RPMI8226 (cell line): ENCODE results near the gene ZNF735.
A peak's percentile ranks its signal among the peaks of the same experiment; 100 is the strongest.
"Not testable (repeated sequence)": the region's sequence is repeated elsewhere in the genome, so short reads cannot be mapped to it uniquely, and the experiment has no call there.

ENCODE experiments used
- DNase-seq: peaks from one replicate; pipeline ENCODE4 v3.0.0-alpha.2; 2015

The ZNF735 gene

DNA sequence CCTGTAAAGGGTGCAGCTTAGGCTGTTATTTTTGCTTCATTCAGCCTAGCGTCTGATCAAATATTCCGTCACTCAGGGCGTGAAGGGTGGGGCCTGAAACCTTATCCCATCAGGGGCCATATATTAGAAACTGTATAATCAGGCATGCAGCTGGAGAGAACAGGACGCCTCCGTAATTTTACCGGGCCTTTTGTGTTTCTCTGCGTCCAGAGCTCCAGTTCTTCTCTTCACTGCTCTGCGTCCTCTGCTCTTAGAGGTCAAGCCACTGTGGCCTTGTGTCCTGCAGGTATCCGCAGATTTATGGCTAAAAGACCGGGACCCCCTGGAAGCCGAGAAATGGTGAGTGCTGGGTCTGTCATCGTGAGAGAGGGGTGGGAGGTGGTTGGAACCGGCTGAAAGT, at the start of gene ZNF735:
Gene ZNF735, plus strand, starts transcription at position 301 of the 400 bp plus-strand sequence. Its CDS starts 0 bp downstream, at position 301.
- no peak for DNase-seq

DNA sequence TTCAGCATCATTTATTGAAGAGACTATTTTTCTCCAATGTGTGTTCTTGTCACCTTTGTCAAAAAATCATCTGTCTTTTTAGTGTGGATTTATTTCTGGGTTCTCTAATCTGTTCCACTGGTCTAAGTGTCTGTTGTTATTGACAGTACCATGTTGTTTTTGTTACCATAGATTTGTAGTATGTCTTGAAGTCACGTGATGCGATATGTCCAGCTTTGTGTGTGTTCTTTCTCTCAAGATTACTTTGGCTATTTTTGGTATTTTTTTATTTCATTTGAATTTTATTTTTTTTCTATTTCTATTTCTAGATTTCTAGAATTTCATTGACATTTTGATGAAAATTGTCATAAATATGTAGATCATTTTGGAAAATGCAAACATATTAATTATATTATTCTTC, 36.0 kb upstream of the ZNF735 start:
- not testable (repeated sequence) for DNase-seq

DNA sequence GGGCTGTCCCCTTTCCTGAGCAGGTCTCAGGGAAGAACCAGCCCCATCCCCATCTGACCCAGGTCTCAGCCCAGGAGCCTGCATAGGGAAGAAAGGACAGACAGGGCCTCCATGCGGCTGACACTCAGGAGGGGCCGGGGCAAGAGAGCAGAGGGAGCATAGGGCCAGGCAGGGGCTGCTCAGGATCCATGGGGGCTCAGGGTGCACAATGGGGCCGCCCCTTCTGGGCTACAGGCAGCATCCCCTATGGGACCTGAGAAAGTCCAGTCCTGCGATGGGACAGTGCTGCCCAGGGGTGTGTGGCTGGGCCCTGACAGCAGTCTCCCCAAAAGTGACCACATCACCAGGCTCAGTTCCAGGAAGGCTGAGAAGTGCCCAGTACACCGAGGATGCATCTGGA, 32.7 kb upstream of the ZNF735 start:
- no peak for DNase-seq

DNA sequence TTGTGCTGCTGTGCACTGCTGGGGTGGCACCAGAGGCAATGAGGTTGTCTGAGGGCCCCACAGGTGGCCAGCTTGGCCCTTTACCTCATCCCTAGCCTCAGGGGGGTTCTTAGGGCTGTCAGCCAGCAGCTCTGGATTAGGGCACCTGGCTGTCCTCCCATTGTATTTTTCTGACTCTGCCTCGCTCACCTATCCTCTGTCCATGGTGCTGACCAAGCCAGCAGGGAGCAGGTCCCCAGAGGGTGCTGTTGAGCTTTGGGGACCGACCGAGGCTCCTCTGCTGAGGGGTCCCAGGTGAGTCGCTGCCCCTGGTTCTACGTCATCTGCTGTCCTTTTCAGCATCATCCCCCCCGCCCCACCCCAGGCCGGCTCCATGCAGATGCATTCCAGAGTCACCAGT, 32.1 kb upstream of the ZNF735 start:
- DNase-seq: peak; percentile 58

DNA sequence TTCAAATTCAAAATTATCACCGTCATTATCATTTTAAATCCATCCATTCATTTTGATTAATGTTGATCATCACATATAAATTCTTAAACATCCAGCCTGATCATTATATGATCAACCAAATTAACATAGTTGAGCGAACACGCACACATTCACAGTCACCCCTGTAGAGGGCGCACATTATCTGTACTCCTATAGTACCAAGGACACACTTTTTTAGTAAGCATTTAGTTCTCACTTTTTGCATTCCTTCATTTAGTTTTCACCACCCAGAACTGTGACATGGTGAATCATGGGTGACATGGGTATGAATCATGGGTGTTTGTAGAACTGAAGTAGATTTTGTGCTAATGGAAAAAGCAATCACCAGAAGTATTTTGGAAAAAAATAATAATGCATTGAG, 26.0 kb upstream of the ZNF735 start:
- DNase-seq: peak; percentile 49

DNA sequence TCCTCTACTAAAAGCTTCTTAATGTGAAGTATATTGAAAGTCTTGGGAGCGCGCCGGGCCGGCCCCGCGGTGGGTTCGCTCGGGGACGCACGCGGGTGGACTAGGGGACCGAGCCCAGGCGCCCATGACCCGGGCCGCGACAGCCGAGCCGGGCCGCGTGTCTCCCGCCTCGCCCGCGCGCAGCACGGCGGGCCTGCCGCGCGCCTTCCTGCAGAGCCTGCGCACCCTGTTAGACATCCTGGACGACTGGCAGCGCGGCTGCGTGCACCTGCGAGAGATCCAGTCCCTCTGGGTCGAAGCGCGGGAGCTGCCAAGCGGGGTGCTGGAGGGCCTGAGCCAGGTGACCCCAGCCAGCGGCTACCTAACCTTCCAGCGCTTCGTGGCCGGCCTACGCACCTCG, 25.4 kb upstream of the ZNF735 start:
- DNase-seq: no peak

DNA sequence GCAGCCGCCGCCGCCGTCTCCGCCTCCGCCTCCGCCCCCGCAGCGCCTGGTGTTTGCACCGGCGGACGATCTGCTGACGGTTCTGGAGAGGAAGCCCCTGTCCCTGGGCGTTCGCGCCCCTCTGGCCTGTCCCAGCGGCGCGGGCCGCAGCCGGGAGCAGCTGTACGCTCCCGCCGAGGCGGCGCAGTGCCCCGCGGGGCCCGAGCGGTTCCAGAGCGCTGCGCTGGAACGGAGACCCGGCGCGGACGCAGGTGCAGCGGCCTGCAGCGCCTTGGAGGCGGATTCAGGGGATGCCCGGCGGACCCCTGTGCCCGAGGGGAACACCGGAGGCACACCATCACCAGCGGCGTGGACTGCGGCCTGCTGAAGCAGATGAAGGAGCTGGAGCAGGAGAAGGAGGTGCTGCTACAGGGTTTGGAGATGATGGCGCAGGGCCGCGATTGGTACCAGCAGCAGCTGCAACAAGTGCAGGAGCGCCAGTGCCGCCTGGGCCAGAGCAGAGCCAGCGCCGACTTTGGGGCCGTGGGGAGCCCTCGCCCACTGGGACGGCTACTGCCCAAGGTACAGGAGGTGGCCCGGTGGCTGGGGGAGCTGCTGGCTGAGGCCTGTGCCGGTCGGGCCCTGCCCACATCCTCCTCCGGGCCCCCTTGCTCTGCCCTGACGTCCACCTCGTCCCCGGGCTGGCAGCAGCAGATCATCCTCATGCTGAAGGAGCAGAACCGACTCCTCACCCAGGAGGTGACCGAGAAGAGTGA, 24.8 kb upstream of the ZNF735 start:
- DNase-seq: no peak

DNA sequence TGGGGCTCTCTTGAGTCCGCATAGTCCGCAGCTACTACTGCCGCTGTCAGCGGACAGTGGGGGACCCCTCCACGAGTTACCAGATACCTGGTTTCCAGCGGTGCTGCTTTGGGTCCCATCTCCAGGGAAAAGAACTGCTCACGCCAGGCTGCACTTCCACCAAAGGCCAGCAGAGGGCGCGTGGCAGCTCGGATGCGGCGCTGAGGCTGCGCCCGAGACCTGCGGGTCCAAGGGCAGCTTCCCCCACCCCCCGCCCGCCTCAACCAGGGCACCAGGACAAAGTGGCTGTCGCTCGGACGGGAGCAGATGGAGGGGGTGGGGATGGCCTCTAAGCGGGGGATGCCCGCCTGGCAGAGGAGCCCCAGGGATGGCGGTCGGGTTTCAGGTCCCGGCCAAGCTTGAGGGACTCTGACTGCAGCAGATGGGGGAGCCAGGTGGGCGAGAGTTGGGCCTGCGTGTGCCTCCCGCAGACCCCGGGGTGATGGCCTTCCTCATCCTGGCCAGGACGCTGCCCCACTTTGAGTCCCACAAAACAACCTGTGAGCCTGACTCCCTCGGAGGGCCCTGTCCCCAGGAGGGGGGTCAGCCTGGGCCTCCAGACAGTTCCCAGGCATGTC, 23.8 kb upstream of the ZNF735 start:
- DNase-seq: peak; percentile 54

DNA sequence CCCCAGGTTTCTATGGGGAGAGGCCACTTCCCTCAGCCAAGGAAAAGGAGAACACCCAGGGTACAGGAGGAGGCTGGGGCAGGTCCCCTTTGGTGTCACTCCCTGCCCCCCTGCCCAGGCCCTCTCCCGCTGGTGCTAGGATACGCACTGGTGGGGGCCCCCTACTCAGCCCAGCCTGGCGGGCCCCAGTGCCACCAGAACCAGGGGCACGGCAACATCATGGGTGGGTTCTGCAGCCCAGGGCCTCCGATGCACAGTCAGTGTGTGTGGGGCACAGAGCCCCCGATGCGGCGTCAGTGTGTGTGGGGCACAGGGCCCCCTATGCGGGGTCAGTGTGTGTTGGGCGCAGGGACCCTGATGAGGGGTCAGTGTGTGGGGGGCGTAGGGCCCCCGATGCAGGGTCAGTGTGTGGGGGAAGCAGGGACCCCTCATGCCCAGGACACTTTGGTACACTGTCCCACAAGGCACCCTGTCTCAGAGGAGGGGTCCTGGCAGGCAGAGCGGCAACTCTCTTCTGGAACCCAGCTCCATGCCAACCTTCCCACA, 23.1 kb upstream of the ZNF735 start:
- DNase-seq: no peak

DNA sequence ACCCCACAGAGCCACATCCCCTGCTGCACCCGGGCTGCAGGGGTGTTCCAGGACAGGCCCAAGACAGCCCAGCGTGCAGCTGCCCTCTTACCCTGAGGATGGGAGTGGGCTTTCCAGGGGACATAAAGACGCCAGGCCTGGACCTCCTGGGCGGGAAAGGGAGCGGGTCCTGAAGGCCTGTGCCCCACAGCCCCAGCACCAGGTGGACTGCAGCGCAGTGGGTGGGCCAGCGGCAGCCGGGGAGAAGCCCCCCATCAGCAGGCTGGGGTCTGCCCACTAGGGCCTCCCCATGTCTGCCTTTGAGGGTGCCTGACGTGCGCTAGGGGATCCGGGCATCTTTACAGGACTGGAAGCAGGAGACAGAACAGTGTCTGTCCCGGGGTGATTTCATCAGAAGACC, 22.6 kb upstream of the ZNF735 start:
- no peak for DNase-seq

DNA sequence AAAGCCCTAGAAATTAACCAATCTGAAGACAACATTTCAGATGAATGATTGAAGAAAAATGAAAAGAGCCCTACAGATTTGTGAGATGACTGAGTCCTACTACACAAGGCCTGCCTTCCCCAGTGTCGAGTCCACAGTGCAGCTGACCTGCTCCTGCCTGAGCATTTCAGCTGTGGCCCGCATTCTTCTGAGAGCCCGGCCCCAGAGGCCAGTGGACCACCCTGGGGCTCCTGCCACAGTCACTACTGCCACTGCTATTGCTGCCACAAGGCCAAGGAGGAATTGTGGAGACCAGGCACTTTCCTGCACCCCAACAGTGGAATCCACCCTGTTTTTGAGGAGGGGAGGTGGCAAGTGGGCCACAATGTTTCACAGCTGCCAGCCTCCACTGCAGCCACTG, 19.6 kb upstream of the ZNF735 start:
- no peak for DNase-seq

DNA sequence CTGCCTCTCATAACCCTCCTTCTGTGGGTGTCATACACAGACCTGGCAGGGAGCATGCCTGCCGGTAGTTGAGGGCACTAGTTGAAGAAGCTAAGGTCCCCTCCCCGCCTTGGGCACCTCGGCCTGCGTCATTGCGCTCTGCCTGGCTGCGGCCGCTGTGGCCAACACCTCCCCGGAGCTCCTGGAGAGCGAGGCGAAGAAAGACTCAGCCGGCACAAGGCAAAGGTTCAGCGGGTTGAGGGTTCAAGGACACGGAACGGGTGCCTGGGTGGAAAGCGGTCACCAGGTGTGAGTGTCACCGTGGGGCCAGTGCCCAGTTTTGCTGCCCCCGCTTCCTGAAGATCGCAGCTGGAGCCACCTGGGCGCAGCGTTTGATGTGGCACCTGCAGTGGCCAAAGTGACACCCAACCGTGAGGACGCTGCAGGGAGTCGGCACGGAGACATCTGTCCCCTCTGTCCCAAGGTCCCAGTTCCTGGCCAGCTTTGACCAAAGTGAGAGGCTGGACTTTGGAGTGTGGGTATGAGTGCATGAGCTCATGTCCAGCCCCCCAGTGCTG, 14.8 kb upstream of the ZNF735 start:
- DNase-seq: no peak

DNA sequence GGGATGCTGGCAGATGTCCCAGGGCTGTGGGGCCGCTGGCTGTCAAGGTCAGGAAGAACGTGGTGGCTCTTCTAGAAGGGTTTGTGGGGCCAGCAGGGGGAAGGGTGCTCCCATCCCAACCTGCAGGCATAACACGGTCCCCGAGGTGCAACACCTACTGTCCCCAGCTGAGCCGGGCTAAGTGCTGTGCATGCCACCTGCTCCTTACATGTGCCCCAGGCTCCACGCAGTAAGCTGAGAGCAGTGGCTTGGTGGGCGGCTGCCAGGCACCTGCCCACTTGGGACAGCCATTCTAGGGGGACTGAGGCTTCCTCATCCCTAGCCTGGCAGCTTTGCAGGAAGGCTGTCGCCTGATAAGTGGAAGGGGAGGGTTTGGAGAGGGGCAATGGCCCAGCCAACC, 14.2 kb upstream of the ZNF735 start:
- no peak for DNase-seq

DNA sequence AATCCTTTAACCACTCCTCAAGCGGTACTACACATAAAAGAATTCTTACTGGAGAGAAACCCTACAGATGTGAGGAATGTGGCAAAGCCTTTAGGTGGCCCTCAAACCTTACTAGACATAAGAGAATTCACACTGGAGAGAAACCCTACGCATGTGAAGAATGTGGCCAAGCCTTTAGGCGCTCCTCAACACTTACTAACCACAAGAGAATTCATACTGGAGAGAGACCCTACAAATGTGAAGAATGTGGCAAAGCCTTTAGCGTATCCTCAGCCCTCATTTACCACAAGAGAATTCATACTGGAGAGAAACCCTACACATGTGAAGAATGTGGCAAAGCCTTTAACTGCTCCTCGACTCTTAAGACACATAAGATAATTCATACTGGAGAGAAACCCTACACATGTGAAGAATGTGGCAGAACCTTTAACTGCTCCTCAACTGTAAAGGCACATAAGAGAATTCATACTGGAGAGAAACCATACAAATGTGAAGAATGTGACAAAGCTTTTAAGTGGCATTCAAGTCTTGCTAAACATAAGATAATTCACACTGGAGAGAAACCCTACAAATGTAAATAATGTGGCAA, 12.8 kb downstream of the ZNF735 start:
- DNase-seq: not testable (repeated sequence)

DNA sequence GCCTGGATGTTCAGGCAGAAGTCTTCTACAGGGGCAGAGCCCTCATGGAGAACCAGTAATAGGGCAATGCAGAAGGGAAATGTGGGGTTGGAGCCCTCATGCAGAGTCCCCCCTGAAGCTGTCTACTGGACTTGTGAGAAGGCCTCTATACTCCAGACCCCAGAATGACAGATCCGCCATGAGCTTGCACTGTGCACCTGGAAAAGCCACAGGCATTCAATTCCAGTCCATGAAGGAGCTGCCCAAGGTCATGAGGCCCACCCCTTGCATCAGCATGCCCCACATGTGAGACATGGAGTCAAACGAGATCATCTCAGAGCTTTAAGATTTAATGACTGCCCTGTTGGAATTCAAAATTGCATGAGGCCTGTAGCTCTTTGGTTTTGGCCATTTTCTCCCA, 16.4 kb downstream of the ZNF735 start:
- no peak for DNase-seq

DNA sequence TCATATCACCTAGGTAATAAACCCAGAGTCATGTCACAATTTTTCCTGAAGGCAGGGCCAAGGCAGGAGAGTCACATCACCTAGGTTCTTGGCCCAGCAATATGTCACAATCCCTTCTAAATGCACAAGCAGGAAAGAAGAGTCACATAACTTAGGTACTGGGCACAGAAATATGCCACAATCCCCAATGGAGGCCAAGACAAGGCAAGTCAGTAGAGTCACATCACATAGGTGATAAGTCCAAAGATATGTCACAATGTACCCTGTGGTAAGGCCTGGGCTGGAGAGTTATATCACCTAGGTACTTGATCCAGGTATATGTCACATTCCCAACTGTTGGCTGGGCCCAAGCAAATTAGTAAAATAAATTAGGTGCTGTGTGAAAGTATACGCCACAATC, 21.2 kb downstream of the ZNF735 start, which contains the start of gene ZNF679:
Gene ZNF679, plus strand, starts transcription at position 301 of the 400 bp plus-strand sequence. CDS start 20,644 bp downstream, outside the sequence.
- not testable (repeated sequence) for DNase-seq

DNA sequence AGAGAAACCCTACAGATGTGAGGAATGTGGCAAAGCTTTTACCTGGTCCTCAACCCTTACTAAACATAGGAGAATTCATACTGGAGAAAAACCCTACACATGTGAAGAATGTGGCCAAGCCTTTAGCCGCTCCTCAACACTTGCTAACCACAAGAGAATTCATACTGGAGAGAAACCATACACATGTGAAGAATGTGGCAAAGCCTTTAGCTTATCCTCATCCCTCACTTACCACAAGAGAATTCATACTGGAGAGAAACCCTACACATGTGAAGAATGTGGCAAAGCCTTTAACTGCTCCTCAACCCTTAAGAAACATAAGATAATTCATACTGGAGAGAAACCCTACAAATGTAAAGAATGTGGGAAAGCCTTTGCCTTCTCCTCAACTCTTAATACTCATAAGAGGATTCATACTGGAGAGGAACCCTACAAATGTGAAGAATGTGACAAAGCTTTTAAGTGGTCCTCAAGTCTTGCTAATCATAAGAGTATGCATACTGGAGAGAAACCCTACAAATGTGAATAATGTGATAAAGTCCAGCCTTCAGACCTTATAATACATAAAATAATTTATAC, 59.4 kb downstream of the ZNF735 start:
- no peak for DNase-seq
